GM21619 (cell line): Measurements from ENCODE around the gene PHF12.

Experiments
- ATAC-seq: cut with Tn5 transposase; IDR thresholded peaks from one replicate; pipeline ENCODE4 v1.9.1; 2021; ENCODE audit not compliant: unreplicated experiment

Gene PHF12

DNA sequence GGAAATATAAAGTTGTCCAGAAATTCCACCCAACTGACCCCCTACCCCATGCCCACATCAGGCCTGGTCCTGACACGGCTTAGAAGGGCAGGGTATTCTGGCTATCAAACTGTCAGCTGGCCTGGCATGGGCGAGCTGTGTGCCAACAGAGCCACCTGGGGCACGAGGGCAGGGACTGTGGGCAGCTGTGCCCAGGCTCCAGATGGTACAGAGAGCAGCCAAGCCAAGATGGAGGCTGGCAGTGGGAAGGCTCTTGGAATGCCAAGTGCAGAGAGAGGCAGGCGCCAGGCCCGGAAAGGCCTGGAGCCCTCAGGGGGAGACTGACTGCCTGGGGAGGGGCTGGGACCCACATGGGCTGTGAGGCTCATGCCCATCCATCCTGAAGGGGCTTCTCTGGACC lies 24.3 kb upstream of the PHF12 start:
- ATAC-seq: no peak

DNA sequence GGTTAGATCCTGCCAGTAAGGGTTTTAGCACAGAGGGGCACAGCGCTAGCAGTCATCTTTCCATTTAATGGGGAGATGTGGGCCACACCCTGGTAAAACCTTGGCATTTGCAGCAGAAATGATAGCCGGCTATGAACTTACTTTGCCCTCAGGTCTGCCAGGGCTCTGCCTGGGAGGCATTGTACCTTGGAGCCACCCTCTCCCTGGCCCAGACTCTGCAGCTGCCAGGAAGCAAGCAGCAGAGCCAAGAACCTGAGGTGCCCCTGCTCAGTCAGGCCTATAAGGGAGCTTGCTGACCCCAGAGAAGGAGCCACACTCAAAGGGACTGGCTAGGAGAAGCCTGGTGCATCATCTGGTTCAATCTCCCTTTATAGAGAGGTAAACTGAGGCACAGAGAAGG lies 23.7 kb upstream of the PHF12 start:
- ATAC-seq: no peak

DNA sequence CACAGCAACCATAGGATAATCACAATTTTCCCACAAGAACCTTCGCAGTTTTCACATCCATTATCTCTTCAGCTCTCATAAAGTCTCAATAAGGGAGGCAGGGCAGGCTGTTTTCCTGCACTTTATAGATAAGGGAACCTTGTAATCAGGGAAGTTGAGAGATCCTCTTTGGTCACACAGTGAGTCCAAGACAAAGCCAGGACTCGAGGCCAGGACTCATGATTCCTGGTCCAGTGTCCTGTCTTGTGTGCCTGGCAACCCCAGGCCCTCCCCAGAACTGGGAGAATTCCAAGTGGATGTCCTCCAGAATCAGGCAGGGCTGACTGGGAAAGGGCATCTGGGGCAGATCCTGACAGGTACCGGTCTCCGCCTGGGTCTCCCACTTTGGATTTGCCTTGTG lies 23.1 kb upstream of the PHF12 start:
- ATAC-seq: no peak

GRCh38 chr17:28973425-28973824 lies 22.1 kb upstream of the PHF12 start:
- no peak for ATAC-seq

- ATAC-seq: no peak
Measured at GRCh38 chr17:28972437-28972836, 21.1 kb upstream of the PHF12 start.

DNA sequence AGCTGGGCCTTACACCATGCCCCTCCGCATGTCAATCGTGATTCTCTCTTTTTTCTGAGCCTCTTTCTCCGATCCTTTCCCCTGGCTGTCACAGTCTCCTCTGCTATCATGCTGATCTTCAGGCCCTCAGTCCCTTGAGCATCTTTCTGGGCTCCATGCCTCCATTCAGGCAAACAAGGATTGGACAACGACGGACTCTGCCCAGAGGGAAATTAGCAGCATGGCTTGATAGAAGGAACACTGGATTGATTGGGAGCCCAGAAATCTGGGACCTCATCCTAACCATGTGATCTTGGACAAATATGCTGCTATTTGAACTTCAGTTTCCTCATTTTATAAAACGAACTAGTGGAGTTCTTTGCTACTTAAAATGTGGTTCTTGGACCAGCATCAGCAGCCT lies 19.6 kb upstream of the PHF12 start:
- no peak for ATAC-seq

GRCh38 chr17:28969706-28970393 lies 18.5 kb upstream of the PHF12 start:
- ATAC-seq: no peak

- no peak for ATAC-seq
Measured at GRCh38 chr17:28968914-28969295, 17.6 kb upstream of the PHF12 start.

DNA sequence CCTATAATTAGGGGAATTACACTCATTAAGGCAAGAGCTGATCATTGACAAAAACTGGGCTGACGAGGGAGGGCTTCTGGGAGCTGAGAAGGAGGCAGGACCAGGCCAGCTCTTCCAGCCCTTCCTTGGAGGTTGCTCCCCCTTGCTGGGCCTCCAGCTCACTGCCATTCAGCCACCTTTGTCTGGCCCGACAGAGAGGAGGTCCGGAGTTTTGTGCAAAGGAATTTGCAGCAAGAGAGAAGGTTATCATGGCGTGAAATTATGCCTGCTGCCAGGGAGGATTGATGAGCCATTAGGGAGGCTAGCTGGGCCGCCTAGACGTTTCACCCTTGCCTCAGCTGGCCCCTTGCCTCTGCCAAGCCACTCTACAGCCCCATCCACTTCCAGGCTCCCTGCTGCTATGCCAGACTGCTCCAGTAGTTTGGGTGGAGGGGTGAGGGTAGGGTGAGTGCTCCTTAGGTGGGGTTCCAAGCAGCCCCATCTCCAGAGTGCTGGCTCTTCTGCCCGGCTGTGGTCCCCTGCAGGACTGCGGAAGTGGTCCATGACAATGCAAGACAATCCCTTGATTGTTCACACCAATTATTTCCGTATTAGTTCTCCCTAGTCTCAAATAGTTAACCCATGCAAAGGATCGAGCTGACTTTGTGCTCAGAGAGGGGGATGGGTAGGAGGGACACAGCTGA lies 17.1 kb upstream of the PHF12 start:
- ATAC-seq: no peak

DNA sequence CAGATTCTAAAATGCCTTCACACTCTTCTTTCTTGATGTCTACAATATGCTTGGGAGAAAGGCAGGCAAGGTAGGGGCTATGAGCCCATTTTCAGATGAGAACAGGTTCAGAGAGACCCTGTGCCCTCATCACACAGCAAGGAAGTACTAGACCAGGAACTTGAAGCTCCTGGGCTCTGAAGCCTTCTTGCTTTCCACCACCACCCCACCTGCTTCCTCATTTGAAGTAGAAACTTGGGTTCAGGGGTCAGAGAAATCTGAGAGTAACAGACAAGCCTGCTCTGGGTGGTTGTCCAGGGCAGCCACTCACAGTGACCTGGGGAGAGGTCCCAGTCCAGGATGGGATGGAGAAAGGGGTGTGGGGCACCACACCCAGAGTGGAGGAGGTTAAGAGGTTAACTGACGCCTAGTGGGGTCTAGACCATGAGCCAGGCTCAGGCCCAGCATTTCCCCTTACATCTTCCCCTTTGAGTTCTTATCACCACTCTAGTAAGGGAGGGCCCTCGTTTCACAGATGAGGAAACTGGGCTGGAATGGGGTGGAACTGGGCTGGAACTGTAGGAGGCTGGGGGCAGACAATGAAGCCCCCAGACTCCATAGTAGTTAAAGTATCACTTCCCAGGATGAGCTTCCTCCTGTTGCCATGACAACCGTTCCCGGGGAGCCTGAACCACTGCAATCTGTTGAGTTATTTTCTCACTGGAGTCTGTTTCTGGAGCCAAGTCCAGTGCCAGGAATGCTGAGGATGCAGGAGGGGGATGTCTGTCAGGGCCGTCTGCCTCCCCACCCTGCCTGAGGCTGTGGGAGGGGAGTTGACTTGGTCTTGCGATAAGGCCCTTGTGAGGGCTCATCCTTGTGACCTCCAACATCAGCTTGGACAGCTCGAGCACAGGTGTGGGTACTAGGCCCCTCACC lies 16.2 kb upstream of the PHF12 start:
- ATAC-seq: no peak

DNA sequence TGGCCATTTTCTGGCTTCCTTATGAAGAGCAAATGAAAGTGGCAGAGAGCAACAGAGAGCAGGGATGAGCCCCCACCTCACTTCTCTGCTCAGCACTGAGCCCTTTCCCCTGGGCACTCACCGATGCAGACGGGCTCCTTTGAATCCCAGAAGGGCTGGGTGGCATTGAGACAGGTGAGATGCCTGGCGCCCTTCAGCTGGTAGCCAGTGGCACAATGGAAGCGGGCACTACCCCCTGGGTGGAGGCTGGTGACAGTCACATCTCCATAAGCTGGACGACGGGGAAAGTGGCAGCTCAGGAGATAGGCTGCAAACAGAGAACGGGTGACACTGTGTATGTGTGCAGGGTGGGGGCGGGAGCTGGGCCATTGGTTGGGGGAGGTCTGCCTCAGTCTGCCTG lies 12.5 kb upstream of the PHF12 start:
- ATAC-seq: no peak

DNA sequence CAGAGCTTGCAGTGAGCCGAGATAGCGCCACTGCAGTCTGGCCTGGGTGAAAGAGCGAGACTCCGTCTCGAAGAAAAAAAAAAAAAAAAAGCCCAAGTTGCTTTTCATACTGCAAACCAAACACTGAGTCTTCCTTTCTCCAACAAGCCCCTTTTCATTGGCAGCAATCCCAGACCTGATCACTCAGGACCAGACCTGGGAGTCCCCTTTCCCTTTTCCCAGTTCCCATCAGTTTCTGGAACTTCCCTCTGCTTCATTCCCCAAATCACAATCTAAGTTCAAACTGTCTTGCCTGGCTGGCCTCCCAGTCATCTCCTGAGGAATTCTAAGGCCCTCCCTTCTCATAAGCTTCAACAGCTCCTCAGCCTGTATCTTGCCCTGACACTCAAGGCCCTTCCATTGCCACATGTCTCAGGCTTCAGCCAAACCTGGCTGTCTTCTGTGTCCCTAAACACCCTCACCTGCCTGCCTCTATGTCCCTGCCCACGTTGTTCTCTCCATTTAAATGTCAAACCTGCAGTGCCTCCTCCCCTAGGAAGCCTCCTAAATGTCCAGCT lies 11.8 kb upstream of the PHF12 start:
- ATAC-seq: no peak

DNA sequence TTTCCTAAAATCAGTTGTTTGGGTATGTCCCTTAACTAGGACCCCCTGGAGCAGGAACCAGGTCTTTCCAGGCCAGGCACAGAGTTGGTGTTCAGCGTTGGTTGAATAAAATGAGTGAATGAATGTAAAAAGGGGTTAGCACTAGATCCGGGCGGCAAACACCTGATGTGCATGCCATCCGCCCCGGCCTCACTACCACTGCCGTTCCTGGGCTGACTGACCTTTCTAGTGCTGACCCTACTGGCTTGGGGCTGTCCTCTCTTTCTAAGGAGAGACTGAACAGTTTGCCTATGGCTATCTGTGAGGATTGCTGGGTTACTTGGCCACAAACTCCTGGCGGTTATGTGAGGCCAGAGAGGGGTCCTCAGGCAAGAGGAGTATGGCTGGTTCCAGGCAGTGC lies 10.1 kb upstream of the PHF12 start:
- ATAC-seq: no peak

DNA sequence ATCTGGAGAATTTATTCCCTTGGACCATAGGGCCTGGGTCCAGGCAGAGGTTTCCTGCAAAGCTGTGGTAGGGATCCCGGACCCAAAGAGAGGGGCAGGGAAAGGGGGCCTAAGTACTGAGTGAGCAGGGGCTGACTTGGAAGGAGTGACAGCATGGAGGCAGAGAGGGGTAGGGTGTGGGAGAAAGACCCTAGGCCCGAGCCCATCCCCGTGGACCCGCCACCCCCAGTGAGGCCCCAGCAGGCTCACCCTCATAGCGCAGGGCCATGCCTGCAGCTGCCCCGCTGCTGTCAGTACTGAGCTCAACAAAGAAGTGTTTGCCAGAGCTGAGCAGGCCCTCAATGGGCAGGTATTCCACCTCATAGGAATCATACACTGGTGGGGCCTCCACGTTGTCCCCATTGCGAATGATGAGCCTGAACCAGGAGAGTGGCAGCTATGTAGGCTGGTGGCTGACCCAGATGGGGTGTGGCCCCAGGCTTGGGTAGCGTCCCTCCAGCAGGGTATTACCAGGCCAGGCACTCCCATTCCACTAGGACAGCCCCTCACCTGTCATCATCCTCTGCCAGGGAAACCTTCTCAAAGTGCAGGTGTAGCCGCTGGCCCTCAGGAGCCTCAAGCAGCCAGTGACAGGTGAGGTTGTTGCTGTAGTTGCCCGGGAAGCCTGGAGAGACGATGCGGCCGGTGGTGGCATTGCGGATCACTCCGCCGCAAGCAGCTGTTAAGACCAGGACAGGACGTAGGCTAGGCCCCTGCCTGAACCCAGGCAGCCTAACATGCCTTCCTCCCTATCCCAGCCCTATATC lies 9.1 kb upstream of the PHF12 start:
- ATAC-seq: no peak

DNA sequence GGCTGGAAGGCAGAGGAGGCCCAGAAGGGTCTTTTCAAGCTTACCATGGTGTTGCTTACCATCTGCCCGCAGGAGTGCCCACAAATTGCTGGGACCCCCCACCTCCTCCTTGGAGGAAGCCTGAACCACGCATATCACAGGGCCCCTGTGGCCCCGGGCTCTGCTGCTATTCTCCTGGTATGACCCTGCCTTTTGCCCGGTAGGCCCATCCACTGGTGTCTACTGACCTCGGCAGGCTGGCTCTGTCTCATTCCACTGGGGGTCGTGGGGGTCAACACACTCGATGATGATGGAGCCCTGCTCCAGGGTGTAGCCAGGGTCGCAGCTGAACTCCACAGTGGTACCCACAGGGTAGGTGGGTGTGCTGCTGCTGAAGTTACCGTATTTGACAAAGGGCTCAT lies 8.2 kb upstream of the PHF12 start:
- ATAC-seq: no peak

DNA sequence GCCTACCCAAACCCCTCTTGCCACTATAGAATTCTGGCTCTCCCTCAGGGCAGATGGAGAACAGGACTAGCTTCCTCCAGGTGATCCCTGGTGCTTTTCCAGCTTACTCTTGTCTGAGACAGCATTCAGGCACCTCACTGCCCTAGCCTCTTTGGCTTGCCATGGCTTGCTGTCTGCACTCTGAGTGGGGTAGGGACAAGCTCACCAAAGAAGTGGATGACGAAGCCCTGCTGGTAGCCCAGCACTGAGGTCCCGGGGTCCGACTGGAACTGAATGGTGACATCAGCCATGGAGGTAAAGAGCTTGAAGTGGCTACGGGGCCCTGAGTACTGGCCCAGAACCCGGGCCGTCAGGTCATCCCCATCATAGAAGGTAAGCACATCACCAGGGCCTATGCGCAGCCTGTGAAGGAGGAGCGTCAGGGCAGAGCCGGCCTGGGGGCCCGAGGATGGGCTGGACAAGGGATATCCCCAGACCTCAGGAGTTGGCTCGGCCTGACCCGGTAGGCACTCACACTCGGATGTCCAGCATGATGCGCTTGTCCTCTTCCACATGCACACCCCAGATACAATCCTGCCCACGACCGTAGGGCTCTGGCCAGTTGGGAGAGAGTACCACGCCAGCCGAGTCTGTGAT lies 7.6 kb upstream of the PHF12 start:
- no peak for ATAC-seq

- ATAC-seq: no peak
Measured at GRCh38 chr17:28957992-28958355, 6.7 kb upstream of the PHF12 start.

- no peak for ATAC-seq
Measured at GRCh38 chr17:28957277-28957991, 6.1 kb upstream of the PHF12 start.

DNA sequence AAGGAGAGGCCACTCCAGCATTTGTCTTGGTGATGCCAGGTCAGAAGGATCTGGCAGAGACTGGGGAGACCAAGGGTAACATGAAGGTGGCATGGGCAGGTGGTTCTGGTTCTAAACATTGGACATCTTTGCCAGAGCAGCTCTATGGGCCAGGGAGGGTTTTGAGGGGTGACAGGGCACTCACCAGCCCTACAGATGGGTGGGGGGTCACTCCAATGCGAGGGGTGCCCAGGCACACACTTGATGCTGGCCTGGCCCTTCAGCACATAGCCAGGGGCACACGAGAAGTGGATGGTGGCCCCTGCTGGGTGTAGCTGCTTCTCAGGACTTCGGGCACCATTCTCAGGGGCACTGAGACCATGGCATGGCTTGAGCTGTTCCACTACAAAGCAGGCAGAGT lies 5.5 kb upstream of the PHF12 start:
- ATAC-seq: no peak

GRCh38 chr17:28956112-28956511 lies 4.8 kb upstream of the PHF12 start:
- ATAC-seq: no peak
